ENCODE measurements around the gene NOTCH3.

Gene NOTCH3

GRCh38 chr19:15222738-15223648 lies 22.2 kb upstream of the NOTCH3 start:
- DNase-seq (ENCODE audit: low read depth): peak; percentile 59
- peak overlapping the region; percentile 52 for H3K4me3 ChIP-seq (ENCODE audit: low read depth, low read length)
- no peak for TF ChIP-seq CTCF (IDR thresholded peaks at IDR 0.05; ENCODE audit: low read depth, low read length, missing control alignments)

- no peak for DNase-seq (ENCODE audit: low read depth)
- no peak overlapping the region for H3K4me3 ChIP-seq (ENCODE audit: low read depth, low read length)
- TF ChIP-seq CTCF (IDR thresholded peaks at IDR 0.05; ENCODE audit: low read depth, low read length, missing control alignments): no peak
These were observed 20.0 kb upstream of the NOTCH3 start for GRCh38 chr19:15220833-15221232.

- no peak for DNase-seq (ENCODE audit: low read depth)
- H3K4me3 ChIP-seq (ENCODE audit: low read depth, low read length): no peak overlapping the region
- no peak for TF ChIP-seq CTCF (IDR thresholded peaks at IDR 0.05; ENCODE audit: low read depth, low read length, missing control alignments)
These were observed 17.7 kb upstream of the NOTCH3 start for GRCh38 chr19:15218501-15218900.

- TF ChIP-seq CTCF (IDR thresholded peaks at IDR 0.05; ENCODE audit: low read depth, low read length, missing control alignments): no peak
- no peak for DNase-seq (ENCODE audit: low read depth)
- H3K4me3 ChIP-seq (ENCODE audit: low read depth, low read length): no peak overlapping the region
These were observed 15.6 kb upstream of the NOTCH3 start for GRCh38 chr19:15216363-15216762.

- H3K4me3 ChIP-seq (ENCODE audit: low read depth, low read length): no peak overlapping the region
- TF ChIP-seq CTCF (IDR thresholded peaks at IDR 0.05; ENCODE audit: low read depth, low read length, missing control alignments): no peak
- DNase-seq (ENCODE audit: low read depth): no peak
These were observed 13.1 kb upstream of the NOTCH3 start for GRCh38 chr19:15213715-15214381.

- H3K4me3 ChIP-seq (ENCODE audit: low read depth, low read length): no peak overlapping the region
- DNase-seq (ENCODE audit: low read depth): no peak
- TF ChIP-seq CTCF (IDR thresholded peaks at IDR 0.05; ENCODE audit: low read depth, low read length, missing control alignments): no peak
These were observed 11.9 kb upstream of the NOTCH3 start for GRCh38 chr19:15212711-15213110.
